Measurements from ENCODE around the gene URM1. TPM values are rescaled to one million over a fixed set of nuclear protein-coding genes. Genes with fewer than 3 reads are reported as not detected.

The URM1 gene
- 10.3 and 21.7 TPM in 2 replicates for total RNA-seq (ENCODE audit: low replicate concordance)

GRCh38 chr9:128370752-128371629 lies at the start of gene URM1:
URM1 (plus strand) TSS chr9:128371374; CDS start chr9:128371381, 7 bp downstream.
- H3K36me3 Mint-ChIP-seq, result peaks cover 9% of the 10 kb centered on the region
- DNase-seq (ENCODE audit: low spot score), result peak; percentile 96
- H3K27ac ChIP-seq, result no peak within 1 kb of the TSS

GRCh38 chr9:128321879-128322403 lies 49.2 kb upstream of the URM1 start:
- H3K9ac ChIP-seq, result peak overlapping the region; percentile 52
- no peaks in the 10 kb centered on the region for H4K20me1 ChIP-seq (ENCODE audit: low read depth)
- no peak for TF ChIP-seq EZH2phosphoT487 (IDR thresholded peaks at IDR 0.05)
- H2AFZ ChIP-seq (replicated peaks), result peak overlapping the region; percentile 99
- Mint-ChIP-seq H3K27ac (peak overlapping the region; percentile 14), H3K36me3 (peaks cover 2% of the 10 kb centered on the region), H3K4me3 (peak overlapping the region; percentile 99), H3K27me3 (ENCODE audit: insufficient read depth, low read depth) (peaks cover 4% of the 10 kb centered on the region), H3K4me1 (peaks cover 13% of the 10 kb centered on the region), H3K9me3 (no peaks in the 10 kb centered on the region)
- no peaks in the 10 kb centered on the region for H3K27me3 ChIP-seq
- H3K4me1 ChIP-seq, result peaks cover 11% of the 10 kb centered on the region
- H3K9me3 ChIP-seq (ENCODE audit: low read depth), result no peaks in the 10 kb centered on the region
- peak overlapping the region; percentile 97 for H3K4me2 ChIP-seq
- no peaks in the 10 kb centered on the region for H3F3A ChIP-seq (ENCODE audit: low read depth)
- peaks cover 38% of the 10 kb centered on the region for H3K79me2 ChIP-seq (ENCODE audit: low read depth)
- H3K4me3 ChIP-seq, result peak overlapping the region; percentile 94
- H3K27ac ChIP-seq, result no peak overlapping the region
- H3K36me3 ChIP-seq, result no peaks in the 10 kb centered on the region
- DNase-seq (ENCODE audit: low spot score), result no peak

More at GRCh38 chr9:128370752-128371629, at the start of gene URM1:
- no peaks in the 10 kb centered on the region for H3K36me3 ChIP-seq
- peak within 1 kb of the TSS; percentile 79 for H3K4me3 ChIP-seq
- Mint-ChIP-seq H3K27ac (peak within 1 kb of the TSS; percentile 96), H3K27me3 (ENCODE audit: insufficient read depth, low read depth) (peaks cover 8% of the 10 kb centered on the region), H3K9me3 (no peaks in the 10 kb centered on the region), H3K4me1 (peaks cover 41% of the 10 kb centered on the region), H3K4me3 (peak within 1 kb of the TSS; percentile 97)
- peaks cover 39% of the 10 kb centered on the region for H4K20me1 ChIP-seq (ENCODE audit: low read depth)
- peaks cover 6% of the 10 kb centered on the region for H3F3A ChIP-seq (ENCODE audit: low read depth)
- peak within 1 kb of the TSS; percentile 85 for H3K4me2 ChIP-seq
- peaks cover 4% of the 10 kb centered on the region for H3K4me1 ChIP-seq
- peak within 1 kb of the TSS; percentile 69 for H3K9ac ChIP-seq
- H3K27me3 ChIP-seq, result peaks cover 47% of the 10 kb centered on the region
- H2AFZ ChIP-seq (replicated peaks), result peak within 1 kb of the TSS; percentile 67
- TF ChIP-seq EZH2phosphoT487 (IDR thresholded peaks at IDR 0.05), result no peak
- TF ChIP-seq, protein P1, sequence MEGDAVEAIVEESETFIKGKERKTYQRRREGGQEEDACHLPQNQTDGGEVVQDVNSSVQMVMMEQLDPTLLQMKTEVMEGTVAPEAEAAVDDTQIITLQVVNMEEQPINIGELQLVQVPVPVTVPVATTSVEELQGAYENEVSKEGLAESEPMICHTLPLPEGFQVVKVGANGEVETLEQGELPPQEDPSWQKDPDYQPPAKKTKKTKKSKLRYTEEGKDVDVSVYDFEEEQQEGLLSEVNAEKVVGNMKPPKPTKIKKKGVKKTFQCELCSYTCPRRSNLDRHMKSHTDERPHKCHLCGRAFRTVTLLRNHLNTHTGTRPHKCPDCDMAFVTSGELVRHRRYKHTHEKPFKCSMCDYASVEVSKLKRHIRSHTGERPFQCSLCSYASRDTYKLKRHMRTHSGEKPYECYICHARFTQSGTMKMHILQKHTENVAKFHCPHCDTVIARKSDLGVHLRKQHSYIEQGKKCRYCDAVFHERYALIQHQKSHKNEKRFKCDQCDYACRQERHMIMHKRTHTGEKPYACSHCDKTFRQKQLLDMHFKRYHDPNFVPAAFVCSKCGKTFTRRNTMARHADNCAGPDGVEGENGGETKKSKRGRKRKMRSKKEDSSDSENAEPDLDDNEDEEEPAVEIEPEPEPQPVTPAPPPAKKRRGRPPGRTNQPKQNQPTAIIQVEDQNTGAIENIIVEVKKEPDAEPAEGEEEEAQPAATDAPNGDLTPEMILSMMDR (IDR thresholded peaks at IDR 0.05), result peak; percentile 11
- H3K79me2 ChIP-seq (ENCODE audit: low read depth), result peaks cover 14% of the 10 kb centered on the region
- H3K9me3 ChIP-seq (ENCODE audit: low read depth), result no peaks in the 10 kb centered on the region

DNA sequence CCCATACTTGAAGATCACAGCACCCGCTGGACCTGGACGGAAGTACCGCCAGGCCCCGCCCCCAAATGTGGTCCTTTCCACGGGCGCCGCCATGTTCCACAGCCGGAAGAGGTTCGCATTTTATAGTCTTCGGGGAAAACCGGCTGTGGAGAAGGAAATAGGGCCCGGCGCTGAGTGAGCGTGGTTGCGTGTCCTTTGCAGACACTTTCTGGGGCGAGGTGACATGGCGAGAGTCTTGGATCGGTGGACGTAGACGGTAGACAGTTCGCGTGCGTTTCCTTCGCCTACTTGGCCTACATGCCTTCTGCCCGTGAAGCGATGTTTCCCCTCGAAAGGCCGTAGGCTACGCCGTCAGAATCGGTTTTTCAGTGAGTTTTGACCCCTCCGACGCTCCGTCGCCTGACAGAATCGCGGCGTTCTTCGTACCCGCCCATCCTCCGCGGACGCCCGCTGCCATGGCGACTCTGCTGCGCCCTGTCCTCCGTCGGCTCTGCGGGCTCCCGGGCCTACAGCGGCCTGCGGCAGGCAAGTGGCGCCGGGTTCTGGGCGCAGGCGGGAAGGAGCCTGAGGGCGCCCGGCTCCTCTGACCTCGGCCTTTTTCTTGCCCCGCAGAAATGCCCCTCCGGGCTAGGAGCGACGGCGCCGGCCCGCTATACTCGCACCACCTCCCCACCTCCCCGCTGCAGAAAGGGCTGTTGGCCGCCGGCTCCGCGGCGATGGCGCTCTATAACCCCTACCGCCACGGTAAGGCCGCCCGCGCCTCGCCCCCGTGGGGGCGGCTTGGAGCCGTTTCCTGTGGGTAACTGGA lies 48.6 kb upstream of the URM1 start, which contains the start of the genes COQ4 and TRUB2:
Gene COQ4, plus strand, starts transcription at position 436 of the 808 bp plus-strand sequence. Its CDS starts 20 bp downstream, at position 456.
Gene TRUB2, minus strand, starts transcription at position 44 of the 808 bp plus-strand sequence. Its CDS starts 39 bp downstream, at position 5.
- no peaks in the 10 kb centered on the region for H3F3A ChIP-seq (ENCODE audit: low read depth)
- Mint-ChIP-seq H3K4me3 (peak within 1 kb of the TSS; percentile 99), H3K4me1 (peaks cover 13% of the 10 kb centered on the region), H3K9me3 (no peaks in the 10 kb centered on the region), H3K27me3 (ENCODE audit: insufficient read depth, low read depth) (peaks cover 2% of the 10 kb centered on the region), H3K27ac (peak within 1 kb of the TSS; percentile 98), H3K36me3 (peaks cover 2% of the 10 kb centered on the region)
- no peaks in the 10 kb centered on the region for H3K27me3 ChIP-seq
- no peaks in the 10 kb centered on the region for H3K9me3 ChIP-seq (ENCODE audit: low read depth)
- TF ChIP-seq EZH2 (IDR thresholded peaks at IDR 0.05) (no peak), EZH2phosphoT487 (IDR thresholded peaks at IDR 0.05) (no peak)
- TF ChIP-seq, protein P1 (IDR thresholded peaks at IDR 0.05), result no peak
- DNase-seq (ENCODE audit: low spot score), result peak; percentile 96
- H3K4me2 ChIP-seq, result peak within 1 kb of the TSS; percentile 97
- H3K36me3 ChIP-seq, result no peaks in the 10 kb centered on the region
- peak within 1 kb of the TSS; percentile 94 for H3K4me3 ChIP-seq
- H2AFZ ChIP-seq (replicated peaks), result peak within 1 kb of the TSS; percentile 99
- peak within 1 kb of the TSS; percentile 17 for H3K27ac ChIP-seq
- peak within 1 kb of the TSS; percentile 68 for H3K9ac ChIP-seq
- H3K79me2 ChIP-seq (ENCODE audit: low read depth), result peaks cover 38% of the 10 kb centered on the region
- no peaks in the 10 kb centered on the region for H4K20me1 ChIP-seq (ENCODE audit: low read depth)
- H3K4me1 ChIP-seq, result peaks cover 11% of the 10 kb centered on the region
